Prostate gland (tissue), 2 donors: ENCODE results near the gene CRYL1.

Experiments
- POLR2A ChIP-seq: fragments of 450-650 bp; IDR thresholded peaks from one replicate; pipeline ENCODE4 v1.6.1; 2016; ENCODE audit warnings: antibody characterized with exemption, mild to moderate bottlenecking
- TF ChIP-seq, protein P1 (sequence below), 4 experiments: fragments of 200-600 bp in 2 of 4; fragments of 450-650 bp in 2 of 4; sonication (generic) in 2 of 4; IDR thresholded peaks; 1 replicate in 3 of 4; 2 replicates in 1 of 4; pipeline ENCODE4 v1.5.1; 2016 to 2019; ENCODE audit warnings: antibody characterized with exemption in 4 of 4, mild to moderate bottlenecking in 2 of 4, moderate library complexity in 2 of 4

DNA sequence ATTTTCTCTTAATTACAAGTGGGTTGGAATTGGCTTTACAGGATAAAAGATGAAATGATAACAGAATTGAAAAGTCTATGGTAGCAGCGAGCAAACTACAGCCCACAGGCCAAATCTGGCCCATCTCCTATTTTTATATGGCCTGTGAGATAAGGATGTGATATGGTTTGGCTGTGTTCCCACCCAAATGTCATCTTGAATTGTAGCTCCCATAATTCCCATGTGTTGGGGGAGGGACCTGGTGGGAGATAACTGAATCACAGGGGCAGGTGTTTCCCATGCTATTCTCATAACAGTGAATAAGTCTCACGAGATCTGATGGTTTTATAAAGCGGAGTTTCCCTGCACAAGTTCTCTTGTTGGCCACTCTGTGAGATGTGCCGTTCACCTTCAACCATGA is 19.0 kb downstream of the CRYL1 start:
- TF ChIP-seq, protein P1, sequence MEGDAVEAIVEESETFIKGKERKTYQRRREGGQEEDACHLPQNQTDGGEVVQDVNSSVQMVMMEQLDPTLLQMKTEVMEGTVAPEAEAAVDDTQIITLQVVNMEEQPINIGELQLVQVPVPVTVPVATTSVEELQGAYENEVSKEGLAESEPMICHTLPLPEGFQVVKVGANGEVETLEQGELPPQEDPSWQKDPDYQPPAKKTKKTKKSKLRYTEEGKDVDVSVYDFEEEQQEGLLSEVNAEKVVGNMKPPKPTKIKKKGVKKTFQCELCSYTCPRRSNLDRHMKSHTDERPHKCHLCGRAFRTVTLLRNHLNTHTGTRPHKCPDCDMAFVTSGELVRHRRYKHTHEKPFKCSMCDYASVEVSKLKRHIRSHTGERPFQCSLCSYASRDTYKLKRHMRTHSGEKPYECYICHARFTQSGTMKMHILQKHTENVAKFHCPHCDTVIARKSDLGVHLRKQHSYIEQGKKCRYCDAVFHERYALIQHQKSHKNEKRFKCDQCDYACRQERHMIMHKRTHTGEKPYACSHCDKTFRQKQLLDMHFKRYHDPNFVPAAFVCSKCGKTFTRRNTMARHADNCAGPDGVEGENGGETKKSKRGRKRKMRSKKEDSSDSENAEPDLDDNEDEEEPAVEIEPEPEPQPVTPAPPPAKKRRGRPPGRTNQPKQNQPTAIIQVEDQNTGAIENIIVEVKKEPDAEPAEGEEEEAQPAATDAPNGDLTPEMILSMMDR (IDR thresholded peaks at IDR 0.05), result no peak
- TF ChIP-seq POLR2A, result no peak
